Stimulated activated CD8-positive, alpha-beta memory T cell treated with anti-CD3 and anti-CD28 coated beads, Interleukin-7, amount 100 ng/mL, for 24 hours (primary cell): Measurements from ENCODE around the gene EDC3.
A peak's percentile ranks its signal among the peaks of the same experiment; 100 is the strongest.
"Not testable (repeated sequence)": the region's sequence is repeated elsewhere in the genome, so short reads cannot be mapped to it uniquely, and the experiment has no call there.

Experiments
- DNase-seq: peaks from one replicate; pipeline ENCODE4 v3.0.0-alpha.2; 2020; ENCODE audit warnings: low read depth

The EDC3 gene

GRCh38 chr15:74608786-74609185 lies 87.0 kb downstream of the EDC3 start:
- DNase-seq, result no peak

- no peak for DNase-seq
These were observed 90.1 kb downstream of the EDC3 start for GRCh38 chr15:74605795-74606150.

- DNase-seq, result no peak
These were observed 90.6 kb downstream of the EDC3 start for GRCh38 chr15:74604983-74605794.

GRCh38 chr15:74603789-74604705 lies 91.8 kb downstream of the EDC3 start:
- DNase-seq, result no peak

GRCh38 chr15:74603026-74603788 lies 92.6 kb downstream of the EDC3 start:
- DNase-seq, result no peak

- no peak for DNase-seq
These were observed 96.7 kb downstream of the EDC3 start for GRCh38 chr15:74599156-74599555.

- DNase-seq, result peak; percentile 77
These were observed 97.5 kb downstream of the EDC3 start for GRCh38 chr15:74598126-74598842.

- not testable (repeated sequence) for DNase-seq
These were observed 98.6 kb downstream of the EDC3 start for GRCh38 chr15:74597146-74597705.

- DNase-seq, result not testable (repeated sequence)
These were observed 99.1 kb downstream of the EDC3 start for GRCh38 chr15:74596736-74597135.

GRCh38 chr15:74595271-74595670 lies 100.6 kb downstream of the EDC3 start:
- no peak for DNase-seq

- no peak for DNase-seq
These were observed 101.4 kb downstream of the EDC3 start for GRCh38 chr15:74594455-74594854.

GRCh38 chr15:74593122-74593521 lies 102.7 kb downstream of the EDC3 start:
- DNase-seq, result no peak

GRCh38 chr15:74592222-74592621 lies 103.6 kb downstream of the EDC3 start:
- no peak for DNase-seq

GRCh38 chr15:74589826-74590225 lies 106.0 kb downstream of the EDC3 start:
- no peak for DNase-seq

- no peak for DNase-seq
These were observed 110.0 kb downstream of the EDC3 start for GRCh38 chr15:74585857-74586256.

GRCh38 chr15:74585191-74585590 lies 110.6 kb downstream of the EDC3 start:
- no peak for DNase-seq

GRCh38 chr15:74584779-74585178 lies 111.0 kb downstream of the EDC3 start:
- DNase-seq, result no peak

- DNase-seq, result no peak
These were observed 111.6 kb downstream of the EDC3 start for GRCh38 chr15:74584204-74584603.
